Middle frontal gyrus (tissue), 1 donor: ENCODE results near the gene FAM174C.

Source experiments
- DNase-seq: peaks from one replicate; pipeline ENCODE4 v3.0.0-alpha.2; 2015; ENCODE audit warnings: low spot score; ENCODE audit errors: extremely low spot score

FAM174C gene

DNA sequence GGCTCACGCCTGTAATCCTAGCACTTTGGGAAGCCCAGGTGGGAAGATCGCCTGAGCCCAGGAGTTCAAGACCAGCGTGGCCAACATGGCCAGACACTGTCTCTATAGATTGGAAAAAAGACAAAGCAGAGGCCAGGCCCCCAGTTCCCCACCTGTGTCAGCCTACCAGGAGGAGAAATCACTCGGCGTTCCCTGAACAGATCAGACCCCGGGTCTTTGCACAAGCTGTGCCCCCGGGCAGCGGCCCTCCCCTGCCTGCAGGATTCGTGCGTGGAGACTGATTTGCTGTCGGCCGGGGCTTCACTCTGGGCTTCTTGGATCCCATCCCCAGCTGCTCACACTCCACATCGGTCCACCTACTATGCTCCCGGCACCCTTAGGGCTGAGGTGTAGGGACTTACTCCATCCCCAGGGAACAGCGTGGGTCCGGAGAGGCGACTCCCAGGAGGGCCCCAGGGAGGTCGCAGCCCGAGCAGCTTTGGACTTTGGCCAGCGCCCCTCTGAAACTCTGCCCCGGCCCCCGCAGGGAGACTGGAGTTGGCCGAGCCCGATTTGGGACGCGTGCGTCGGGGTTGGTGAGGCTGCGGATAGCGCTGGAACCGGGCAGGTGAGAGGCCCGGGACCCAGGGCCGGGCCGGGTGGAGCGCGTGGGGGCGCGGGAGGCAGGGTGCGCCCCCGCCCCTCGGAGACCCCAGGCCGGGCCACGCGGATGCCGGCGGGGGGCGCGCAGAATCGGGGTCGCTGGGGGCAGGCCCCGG, 9.8 kb downstream of the FAM174C start:
- DNase-seq, result no peak

DNA sequence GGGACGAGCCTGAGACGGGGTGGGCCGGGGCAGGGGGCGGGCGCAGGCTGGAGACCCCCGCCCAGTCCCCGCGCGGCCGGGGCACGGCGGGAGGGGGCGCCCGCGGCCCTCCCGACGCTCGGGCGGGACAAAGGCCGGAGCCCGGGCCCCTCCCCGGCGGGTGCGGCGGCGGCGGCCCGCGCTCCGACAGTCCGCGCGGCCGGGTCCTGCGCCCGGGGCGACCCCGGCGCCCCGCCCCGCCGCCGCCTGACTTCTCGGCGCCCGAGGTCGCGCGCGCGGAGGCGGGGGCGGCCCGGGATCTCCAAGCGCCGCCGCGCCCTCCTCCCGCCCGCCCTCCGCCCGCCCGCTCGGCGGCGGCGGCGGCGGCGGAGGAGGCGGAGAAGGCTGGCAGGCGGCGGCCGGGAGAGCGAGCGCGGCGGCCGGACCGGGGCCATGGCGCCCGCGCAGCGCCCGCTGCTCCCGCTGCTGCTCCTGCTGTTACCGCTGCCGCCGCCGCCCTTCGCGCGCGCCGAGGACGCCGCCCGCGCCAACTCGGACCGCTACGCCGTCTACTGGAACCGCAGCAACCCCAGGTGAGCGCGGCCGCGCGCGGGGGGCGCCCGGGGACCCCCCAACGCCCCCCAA, 10.5 kb downstream of the FAM174C start, which contains the start of gene EFNA2:
Gene EFNA2, plus strand, starts transcription at position 137 of the 624 bp plus-strand sequence. Its CDS starts 296 bp downstream, at position 433.
- no peak for DNase-seq

GRCh38 chr19:1286487-1287353, 11.4 kb downstream of the FAM174C start:
- DNase-seq, result no peak

- DNase-seq, result no peak
Measured at GRCh38 chr19:1287354-1288225, 12.3 kb downstream of the FAM174C start.

- no peak for DNase-seq
Measured at GRCh38 chr19:1288226-1288612, 12.9 kb downstream of the FAM174C start.

DNA sequence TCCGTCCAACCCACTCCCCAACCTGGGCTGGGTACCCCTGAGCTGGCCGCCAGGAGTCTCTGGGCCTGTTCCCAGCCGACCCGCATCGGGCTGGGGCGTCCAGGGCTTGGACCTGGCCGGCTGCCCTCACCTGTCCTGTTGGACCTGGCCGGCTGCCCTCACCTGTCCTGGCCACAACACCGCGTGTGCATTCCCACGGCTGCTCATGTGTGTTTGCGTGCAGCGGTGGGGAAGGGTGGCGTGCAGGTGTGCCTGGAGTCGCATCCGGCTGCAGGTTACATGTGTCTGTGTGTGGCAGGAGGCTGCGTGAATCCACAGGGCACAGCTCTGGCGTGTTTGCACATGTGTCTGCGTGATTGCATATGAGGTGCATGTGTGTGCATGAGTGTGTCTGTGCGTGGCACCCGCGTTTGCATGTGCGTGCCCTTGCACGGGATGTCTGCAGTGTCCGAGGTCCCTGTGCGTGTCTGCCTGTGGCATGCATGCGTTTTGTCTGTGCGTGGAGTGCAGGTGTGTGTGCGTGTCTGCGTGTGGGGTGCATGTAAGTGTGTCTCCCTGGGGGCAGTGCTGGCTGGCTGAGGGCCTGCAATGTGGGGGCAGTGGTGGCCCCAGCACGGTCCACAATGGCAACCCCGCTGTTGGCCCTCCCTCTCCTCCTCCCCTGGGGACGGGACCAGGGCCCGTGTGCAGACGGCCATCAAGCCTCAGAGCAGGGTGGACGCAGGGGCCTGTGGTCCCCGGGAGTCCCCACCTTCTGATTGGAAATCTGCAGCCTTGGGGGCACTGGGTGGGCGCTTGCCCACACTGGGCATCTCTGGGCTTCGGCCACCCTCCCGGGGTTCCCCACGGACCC, 13.7 kb downstream of the FAM174C start:
- no peak for DNase-seq

GRCh38 chr19:1289686-1290025, 14.3 kb downstream of the FAM174C start:
- no peak for DNase-seq

- DNase-seq, result no peak
Measured at GRCh38 chr19:1290196-1290702, 14.9 kb downstream of the FAM174C start.

- DNase-seq, result no peak
Measured at GRCh38 chr19:1290703-1291651, 15.6 kb downstream of the FAM174C start.

DNA sequence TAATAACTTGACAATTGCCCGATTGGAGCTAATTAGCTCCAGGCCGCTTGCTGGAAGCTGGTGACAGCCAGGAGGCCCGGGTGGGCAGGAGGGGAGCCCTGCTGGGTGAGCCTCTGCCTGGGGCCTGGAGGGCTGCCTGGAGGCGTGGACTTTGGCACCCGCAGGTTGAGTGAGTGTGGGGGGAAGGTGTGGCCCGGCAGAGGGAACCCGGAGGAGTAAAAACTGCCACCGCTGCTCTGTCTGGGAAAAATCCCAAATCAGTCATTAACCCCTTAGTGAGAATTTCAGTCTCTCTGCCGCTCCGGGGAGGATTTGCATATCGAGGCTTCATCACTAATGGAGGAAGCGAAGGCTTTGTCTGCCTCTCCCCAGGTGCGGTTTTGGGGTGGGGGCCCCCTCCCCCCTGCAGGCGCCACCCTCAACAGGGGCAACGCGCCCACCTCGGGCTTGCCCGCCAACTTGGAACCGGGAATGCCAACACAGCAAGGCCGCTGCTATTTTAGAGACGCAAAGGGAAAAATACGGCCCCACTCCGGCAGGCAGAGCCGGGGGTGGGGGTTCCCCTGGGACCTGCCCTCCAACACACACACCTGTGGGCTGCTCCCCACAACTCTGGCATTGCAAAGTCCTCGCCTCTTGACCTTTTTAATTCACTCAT, 16.6 kb downstream of the FAM174C start:
- DNase-seq, result no peak

DNA sequence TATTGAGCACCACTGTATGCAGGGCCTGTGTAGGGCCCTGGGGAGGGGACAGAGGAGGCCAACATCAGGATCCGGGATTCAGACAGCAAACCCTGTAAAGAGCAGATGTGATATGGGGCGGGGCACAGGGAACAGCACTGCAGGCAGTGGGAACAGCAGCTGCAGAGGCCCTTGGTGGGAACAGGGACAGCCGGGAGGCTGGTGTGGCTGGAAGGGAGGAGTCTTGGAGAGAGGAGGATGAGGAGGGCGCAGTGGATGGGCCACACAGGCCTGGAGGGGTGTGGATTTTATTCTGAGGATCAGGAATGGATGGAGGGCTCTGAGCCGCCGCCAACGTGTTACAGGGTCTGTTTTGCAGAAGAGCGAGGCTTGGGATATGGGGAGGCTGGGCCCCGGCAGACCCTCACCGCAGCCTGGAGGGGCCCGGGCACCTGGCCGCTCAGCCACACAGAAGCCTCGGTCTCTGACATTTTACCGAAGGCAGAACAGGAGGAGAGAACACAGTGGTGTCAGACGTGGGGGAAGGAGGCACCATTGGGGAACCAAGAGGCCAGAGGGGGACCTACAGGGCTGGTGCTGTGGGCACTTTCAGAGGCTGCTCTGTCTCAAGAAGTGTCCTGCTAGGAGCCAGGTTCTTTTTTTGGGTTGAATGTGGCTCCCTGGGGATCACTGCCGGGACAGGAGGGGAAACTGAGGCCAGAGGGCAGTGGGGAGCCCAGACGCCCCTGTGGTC, 17.3 kb downstream of the FAM174C start:
- DNase-seq, result no peak

- DNase-seq, result no peak
Measured at GRCh38 chr19:1293782-1294604, 18.7 kb downstream of the FAM174C start.

GRCh38 chr19:1294688-1295087, 19.4 kb downstream of the FAM174C start:
- DNase-seq, result no peak

GRCh38 chr19:1295169-1296012, 20.1 kb downstream of the FAM174C start:
- no peak for DNase-seq

- DNase-seq, result no peak
Measured at GRCh38 chr19:1296078-1296477, 20.7 kb downstream of the FAM174C start.
